Breast epithelium (tissue), 4 donors: Measurements from ENCODE around the gene JUND. TPM values are rescaled to one million over a fixed set of nuclear protein-coding genes. Genes with fewer than 3 reads are reported as not detected.

Experiments used
- DNase-seq, 2 donors: peaks; one replicate each; pipeline ENCODE4 v3.0.0-alpha.2; 2019; ENCODE audit warnings: low spot score in 2 of 2
- H3K27ac ChIP-seq, 2 donors: fragments of 200-600 bp; sonication (generic) in 1 of 2; one replicate each; pipeline ENCODE4 v1.5.1; 2016 to 2019; ENCODE audit warnings: mild to moderate bottlenecking in 1 of 2
- H3K27me3 ChIP-seq, 2 donors: fragments of 200-600 bp; sonication (generic) in 1 of 2; one replicate each; pipeline versions ENCODE4 v1.5.1 to v1.6.0; 2017 to 2019; ENCODE audit warnings: control low read depth in 1 of 2, mild to moderate bottlenecking in 1 of 2
- H3K36me3 ChIP-seq: fragments of 200-600 bp; one replicate; pipeline ENCODE4 v1.5.1; 2019
- H3K4me1 ChIP-seq, 2 donors: fragments of 200-600 bp; sonication (generic); one replicate each; pipeline ENCODE4 v1.5.1; 2016 to 2019; ENCODE audit warnings: control low read depth in 1 of 2
- H3K4me3 ChIP-seq, 3 donors: fragments of 200-600 bp; sonication (generic); 1 replicate in 2 of 3; 2 replicates in 1 of 3; pipeline ENCODE4 v1.5.1; 2016 to 2019; ENCODE audit warnings: mild to moderate bottlenecking in 3 of 3, moderate library complexity in 2 of 3
- H3K9me3 ChIP-seq, 2 donors: fragments of 200-600 bp; sonication (generic) in 1 of 2; one replicate each; pipeline ENCODE4 v1.5.1; 2016 to 2019; ENCODE audit warnings: control low read depth in 1 of 2
- CTCF ChIP-seq, 3 donors: fragments of 450-650 bp; IDR thresholded peaks; one replicate each; pipeline ENCODE4 v1.5.1; 2016 to 2017; ENCODE audit warnings: antibody characterized with exemption in 3 of 3, mild to moderate bottlenecking in 3 of 3, moderate library complexity in 3 of 3
- POLR2A ChIP-seq: fragments of 450-650 bp; IDR thresholded peaks from one replicate; pipeline ENCODE4 v1.6.1; 2016; ENCODE audit warnings: antibody characterized with exemption, mild to moderate bottlenecking, moderate library complexity
- POLR2AphosphoS5 ChIP-seq, 3 donors: sonication (generic); formaldehyde crosslinking; IDR thresholded peaks; one replicate each; pipeline ENCODE4 v1.6.1; 2017; ENCODE audit warnings: antibody characterized with exemption in 3 of 3
- intact Hi-C: fragments of 100-400 bp; cut with DNase I; formaldehyde crosslinking; loops from one replicate; pipeline ENCODE4 v1.15.1; 2023; ENCODE audit warnings: low total_unique reads
- total RNA-seq, 3 donors: library from RNA; depleted of rRNA; stranded (reverse); fragments of >200 nt; gene quantifications; one replicate each; pipeline ENCODE4 v1.1.0, GENCODE V29; 2016

JUND gene
- total RNA-seq, 3 donors from 2014 or later: 325 to 833 (median 602) TPM

- no peak for DNase-seq
- Histone ChIP-seq H3K27ac (peak overlapping the region in 1 of 2 donors; percentile 40), H3K4me1 (no peaks in the 10 kb centered on the region), H3K9me3 (no peaks in the 10 kb centered on the region), H3K27me3 (no peaks in the 10 kb centered on the region), H3K4me3 (no peak overlapping the region), H3K36me3 (no peaks in the 10 kb centered on the region)
- TF ChIP-seq POLR2AphosphoS5 (IDR thresholded peaks at IDR 0.05): no peak
- no peak for TF ChIP-seq CTCF (IDR thresholded peaks at IDR 0.05)
- TF ChIP-seq POLR2A: no peak
- intact Hi-C loops: loop anchor here (5.0 kb wide), 1 partner anchor 39 kb away; the partner anchor contains the start of gene JUND
Observed at GRCh38 chr19:18320865-18321733, 39.7 kb upstream of the JUND start.

GRCh38 chr19:18319591-18320135 is 38.2 kb upstream of the JUND start:
- no peak for DNase-seq
- intact Hi-C loops: loop anchor here (5.0 to 10.0 kb wide), 2 partner anchors 37 to 1305 kb away; partner anchors contain the start of genes JUND and LPAR2
- no peaks in the 10 kb centered on the region for H3K4me1 ChIP-seq

GRCh38 chr19:18317961-18318800 is 36.8 kb upstream of the JUND start:
- TF ChIP-seq POLR2AphosphoS5 (IDR thresholded peaks at IDR 0.05) (peak in 1 of 3 donors; percentile 13), CTCF (IDR thresholded peaks at IDR 0.05) (no peak), POLR2A (no peak)
- no peak for DNase-seq
- Histone ChIP-seq H3K9me3 (no peaks in the 10 kb centered on the region), H3K4me1 (no peaks in the 10 kb centered on the region), H3K27me3 (no peaks in the 10 kb centered on the region), H3K36me3 (no peaks in the 10 kb centered on the region), H3K27ac (peak overlapping the region; percentile 61 to 87), H3K4me3 (no peak overlapping the region)
- intact Hi-C loops: loop anchor here (10.0 kb wide), 1 partner anchor 1307 kb away; the partner anchor contains the start of gene LPAR2

More at GRCh38 chr19:18319591-18320135, 38.2 kb upstream of the JUND start:
- TF ChIP-seq CTCF (IDR thresholded peaks at IDR 0.05) (no peak), POLR2AphosphoS5 (IDR thresholded peaks at IDR 0.05) (no peak), POLR2A (no peak)
- Histone ChIP-seq H3K4me3 (no peak overlapping the region), H3K9me3 (no peaks in the 10 kb centered on the region), H3K36me3 (no peaks in the 10 kb centered on the region), H3K27ac (peak overlapping the region; percentile 33 to 65), H3K27me3 (no peaks in the 10 kb centered on the region)

- TF ChIP-seq POLR2A: no peak
- TF ChIP-seq CTCF (IDR thresholded peaks at IDR 0.05): no peak
- TF ChIP-seq POLR2AphosphoS5 (IDR thresholded peaks at IDR 0.05): no peak
- no peak overlapping the region for H3K4me3 ChIP-seq
- H3K4me1 ChIP-seq: no peaks in the 10 kb centered on the region
- H3K27me3 ChIP-seq: no peaks in the 10 kb centered on the region
- no peak overlapping the region for H3K27ac ChIP-seq
- H3K9me3 ChIP-seq: no peaks in the 10 kb centered on the region
- no peaks in the 10 kb centered on the region for H3K36me3 ChIP-seq
- DNase-seq: no peak
- intact Hi-C loops: loop anchor here (10.0 kb wide), 1 partner anchor 1311 kb away; the partner anchor contains the start of gene LPAR2
Observed at GRCh38 chr19:18313398-18313797, 32.0 kb upstream of the JUND start.
